ENCODE measurements around the gene POLR2J.
"Not testable (repeated sequence)": the region's sequence is repeated elsewhere in the genome, so short reads cannot be mapped to it uniquely, and the experiment has no call there.

DNA sequence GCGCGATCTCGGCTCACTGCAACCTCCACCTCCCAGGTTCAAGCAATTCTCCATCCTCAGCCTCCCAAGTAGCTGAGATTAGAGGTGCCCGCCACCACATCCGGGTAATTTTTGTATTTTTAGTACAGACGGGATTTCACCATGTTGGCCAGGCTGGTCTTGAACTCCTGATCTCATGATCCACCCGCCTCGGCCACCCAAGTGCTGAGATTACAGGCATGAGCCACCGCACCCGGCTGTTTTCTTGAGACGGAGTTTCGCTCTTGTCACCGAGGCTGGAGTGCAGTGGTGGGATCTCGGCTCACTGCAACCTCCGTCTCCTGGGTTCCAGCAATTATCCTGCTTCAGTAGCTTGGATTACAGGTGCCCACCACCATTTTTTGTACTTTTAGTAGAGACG is 19.6 kb upstream of the POLR2J start:
- TF ChIP-seq, protein P1, sequence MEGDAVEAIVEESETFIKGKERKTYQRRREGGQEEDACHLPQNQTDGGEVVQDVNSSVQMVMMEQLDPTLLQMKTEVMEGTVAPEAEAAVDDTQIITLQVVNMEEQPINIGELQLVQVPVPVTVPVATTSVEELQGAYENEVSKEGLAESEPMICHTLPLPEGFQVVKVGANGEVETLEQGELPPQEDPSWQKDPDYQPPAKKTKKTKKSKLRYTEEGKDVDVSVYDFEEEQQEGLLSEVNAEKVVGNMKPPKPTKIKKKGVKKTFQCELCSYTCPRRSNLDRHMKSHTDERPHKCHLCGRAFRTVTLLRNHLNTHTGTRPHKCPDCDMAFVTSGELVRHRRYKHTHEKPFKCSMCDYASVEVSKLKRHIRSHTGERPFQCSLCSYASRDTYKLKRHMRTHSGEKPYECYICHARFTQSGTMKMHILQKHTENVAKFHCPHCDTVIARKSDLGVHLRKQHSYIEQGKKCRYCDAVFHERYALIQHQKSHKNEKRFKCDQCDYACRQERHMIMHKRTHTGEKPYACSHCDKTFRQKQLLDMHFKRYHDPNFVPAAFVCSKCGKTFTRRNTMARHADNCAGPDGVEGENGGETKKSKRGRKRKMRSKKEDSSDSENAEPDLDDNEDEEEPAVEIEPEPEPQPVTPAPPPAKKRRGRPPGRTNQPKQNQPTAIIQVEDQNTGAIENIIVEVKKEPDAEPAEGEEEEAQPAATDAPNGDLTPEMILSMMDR (IDR thresholded peaks at IDR 0.05): not testable (repeated sequence)
- not testable (repeated sequence) for TF ChIP-seq POLR2AphosphoS5 (IDR thresholded peaks at IDR 0.05)

Measured in prostate gland (tissue), 2 donors.